ENCODE measurements around the gene SOD1. TPM values are rescaled to one million over a fixed set of nuclear protein-coding genes. Genes with fewer than 3 reads are reported as not detected.
"Not testable (repeated sequence)": the region's sequence is repeated elsewhere in the genome, so short reads cannot be mapped to it uniquely, and the experiment has no call there.

Gene SOD1
- total RNA-seq, result 175 and 206 TPM in 2 replicates
- 349 TPM for polyA plus RNA-seq (2012)

GRCh38 chr21:31659536-31660258 lies at the start of gene SOD1:
SOD1 (plus strand) TSS chr21:31659693; CDS start chr21:31659770, 77 bp downstream.
- DNase-seq (ENCODE audit: low read depth), result peak; percentile 95

DNA sequence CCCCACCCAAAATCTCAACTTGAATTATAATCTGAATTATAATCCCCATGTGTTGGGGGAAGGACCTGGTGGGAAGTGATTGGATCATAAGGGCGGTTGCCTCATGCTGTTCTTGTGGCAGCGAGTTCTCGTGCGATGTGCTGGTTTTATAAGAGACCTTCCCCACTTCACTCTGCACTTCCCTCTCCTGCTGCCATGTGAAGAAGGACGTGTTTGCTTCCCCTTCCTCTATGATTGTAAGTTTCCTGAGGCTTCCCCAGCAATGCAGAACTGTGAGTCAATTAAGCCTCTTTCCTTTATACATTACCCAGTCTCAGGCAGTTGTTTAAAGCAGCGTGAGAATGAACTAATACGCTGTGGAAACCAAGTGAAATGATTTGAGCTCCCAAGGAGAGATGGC lies 48.0 kb upstream of the SOD1 start:
- no peak for DNase-seq (ENCODE audit: low read depth)

DNA sequence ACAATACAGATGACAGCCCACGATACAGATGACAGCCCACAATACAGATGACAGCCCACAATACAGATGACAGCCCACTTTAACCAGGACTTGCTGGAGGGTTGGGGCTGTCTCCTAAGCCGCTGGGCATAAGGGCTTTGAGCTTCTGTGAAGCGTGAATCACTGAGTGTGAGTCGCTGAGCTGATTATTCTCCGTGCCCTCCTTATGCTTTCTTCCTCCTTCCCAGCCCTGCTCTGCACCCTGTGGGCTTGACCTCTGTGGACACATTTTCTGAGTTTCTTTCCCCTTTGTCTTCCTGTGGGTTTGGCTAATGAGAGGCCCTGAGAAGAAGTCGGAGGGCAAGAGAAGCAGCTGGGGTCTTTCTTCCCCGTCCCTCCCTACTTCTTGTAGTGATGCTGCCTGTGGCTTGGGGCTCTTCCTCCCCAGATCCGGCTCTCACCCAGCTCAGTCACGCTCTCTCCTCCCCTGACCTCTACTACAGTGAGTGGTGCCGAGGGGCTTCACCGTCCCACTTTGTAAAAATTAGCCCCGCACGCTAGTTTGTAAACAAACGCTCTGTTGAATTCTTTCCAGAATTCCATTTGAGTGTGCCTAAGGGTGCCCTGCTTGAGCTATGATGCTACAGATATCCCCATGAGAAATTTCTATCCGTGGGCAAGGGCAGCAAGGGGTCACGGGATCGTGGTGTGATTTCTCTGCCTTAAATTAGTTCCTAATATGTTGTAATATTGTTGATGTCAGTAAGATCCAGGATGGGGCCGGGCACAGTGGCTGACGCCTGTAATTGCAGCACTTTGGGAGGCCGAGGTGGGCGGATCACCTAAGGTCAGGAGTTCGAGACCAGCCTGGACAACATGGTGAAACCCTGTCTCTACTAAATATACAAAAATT lies 46.4 kb upstream of the SOD1 start:
- peak; percentile 22 for DNase-seq (ENCODE audit: low read depth)

DNA sequence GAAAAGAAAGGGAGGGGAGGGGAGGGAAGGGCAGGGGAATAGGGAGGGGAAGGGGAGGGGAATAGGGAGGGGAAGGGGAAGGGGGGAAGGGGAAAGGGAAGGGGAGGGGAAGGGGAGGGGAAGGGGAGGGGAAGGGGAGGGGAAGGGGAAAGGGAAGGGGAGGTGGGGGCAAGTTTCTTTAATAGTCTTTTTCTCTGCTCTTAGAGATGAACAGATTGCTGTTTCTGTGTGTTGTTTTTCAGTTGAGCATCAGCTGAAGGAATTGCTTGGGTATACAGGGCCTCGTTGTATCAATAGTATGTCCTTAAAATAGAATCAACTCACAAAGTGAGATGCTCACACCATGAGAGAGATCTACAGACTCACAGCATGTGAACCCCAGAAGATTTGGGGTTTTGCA lies 44.8 kb upstream of the SOD1 start:
- no peak for DNase-seq (ENCODE audit: low read depth)

- DNase-seq (ENCODE audit: low read depth), result no peak
Observed at GRCh38 chr21:31616216-31616615, 43.3 kb upstream of the SOD1 start.

DNA sequence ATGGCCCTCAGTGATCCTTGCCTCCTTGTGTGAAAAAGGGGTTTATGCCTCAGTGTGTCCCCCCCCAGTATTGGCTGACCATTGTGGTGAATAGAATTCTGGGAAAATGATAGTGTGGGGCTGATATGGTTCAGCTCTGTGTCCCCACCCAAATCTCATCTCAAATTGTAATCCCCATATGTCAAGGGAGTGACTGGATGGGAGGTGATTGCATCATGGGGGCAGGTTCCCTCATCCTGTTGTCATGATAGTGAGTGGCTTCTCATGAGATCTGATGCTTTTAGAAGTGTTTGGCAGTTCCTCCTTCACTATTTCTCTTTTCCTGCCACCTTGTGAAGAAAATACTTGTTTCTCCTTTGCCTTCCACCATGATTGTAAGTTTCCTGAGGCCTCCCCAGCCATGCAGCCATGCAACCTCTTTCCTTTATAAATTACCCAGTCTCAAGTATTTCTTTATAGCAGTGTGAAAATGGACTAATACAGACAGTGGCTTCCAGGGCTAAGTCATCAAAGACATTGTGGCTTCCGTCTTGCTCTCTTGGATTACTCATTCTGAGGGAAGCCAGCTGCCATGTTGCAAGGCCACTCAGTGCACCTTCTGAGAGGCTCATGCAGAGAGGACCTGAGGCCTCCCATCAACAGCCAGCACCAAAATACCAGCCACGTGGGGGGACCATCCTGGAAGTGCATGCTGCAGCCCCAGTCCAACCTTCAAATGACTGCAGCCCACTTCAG lies 40.6 kb upstream of the SOD1 start:
- no peak for DNase-seq (ENCODE audit: low read depth)

GRCh38 chr21:31622397-31622796 lies 37.1 kb upstream of the SOD1 start:
- no peak for DNase-seq (ENCODE audit: low read depth)

DNA sequence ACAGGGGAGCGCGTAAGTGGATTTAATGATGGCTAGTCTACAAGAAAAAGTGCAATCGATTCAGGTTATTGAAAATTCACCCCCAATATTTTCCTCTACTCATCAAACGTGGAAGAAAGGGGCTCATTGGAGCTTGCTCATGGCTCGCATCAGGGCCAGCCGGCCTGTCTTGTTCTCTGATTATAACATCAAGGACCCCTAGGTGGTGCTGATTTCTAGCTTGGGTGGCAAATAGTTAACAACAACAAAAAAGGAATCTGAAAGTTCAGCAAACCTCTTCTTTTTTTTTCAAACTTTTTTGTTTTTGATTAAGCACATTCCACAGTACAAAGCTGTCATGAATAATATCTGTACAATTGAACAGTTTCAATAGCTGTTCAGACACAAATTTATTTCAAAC lies 35.8 kb upstream of the SOD1 start:
- no peak for DNase-seq (ENCODE audit: low read depth)

DNA sequence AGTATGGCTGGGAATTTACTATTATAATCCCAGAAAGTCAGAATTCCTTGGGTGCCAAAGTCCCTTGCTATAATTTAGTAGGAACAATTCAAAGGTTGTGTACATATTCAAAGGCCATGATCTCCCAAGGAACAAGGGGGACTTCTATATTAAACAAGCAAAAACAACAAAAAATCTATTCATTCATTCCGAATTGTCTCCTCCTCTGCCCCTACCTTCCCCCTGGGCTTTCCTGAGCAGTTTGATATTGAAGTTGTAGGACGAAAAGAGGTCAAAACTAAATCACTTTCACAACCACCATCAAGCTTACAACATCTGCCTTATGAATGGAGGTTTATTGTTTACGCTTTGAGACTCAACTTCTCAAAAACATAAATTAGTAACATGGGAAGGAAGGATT lies 35.3 kb upstream of the SOD1 start:
- no peak for DNase-seq (ENCODE audit: low read depth)

DNA sequence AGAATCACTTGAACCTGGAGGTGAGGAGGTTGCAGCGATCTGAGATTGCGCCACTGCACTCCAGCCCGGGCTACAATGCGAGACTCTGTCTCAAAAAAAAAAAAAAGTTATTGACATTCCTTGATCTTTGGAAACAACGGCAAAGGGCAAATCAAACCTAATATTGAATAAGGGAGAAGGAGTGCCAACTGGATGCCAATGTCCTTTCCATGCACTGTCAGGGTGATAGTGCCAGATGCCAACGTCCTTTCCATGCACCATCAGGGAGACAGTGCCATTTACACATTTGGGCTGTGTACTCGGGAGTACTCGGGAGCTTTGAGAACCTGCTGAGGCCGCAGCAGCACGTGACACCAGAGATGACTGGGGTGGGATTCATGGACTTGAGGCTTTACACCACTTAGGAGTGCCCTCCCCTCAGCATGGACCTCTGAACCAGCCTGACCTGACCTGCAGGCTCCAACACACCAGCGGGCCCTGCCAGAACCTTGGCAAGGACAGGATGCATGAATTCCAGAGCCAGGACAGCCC lies 34.5 kb upstream of the SOD1 start:
- no peak for DNase-seq (ENCODE audit: low read depth)

DNA sequence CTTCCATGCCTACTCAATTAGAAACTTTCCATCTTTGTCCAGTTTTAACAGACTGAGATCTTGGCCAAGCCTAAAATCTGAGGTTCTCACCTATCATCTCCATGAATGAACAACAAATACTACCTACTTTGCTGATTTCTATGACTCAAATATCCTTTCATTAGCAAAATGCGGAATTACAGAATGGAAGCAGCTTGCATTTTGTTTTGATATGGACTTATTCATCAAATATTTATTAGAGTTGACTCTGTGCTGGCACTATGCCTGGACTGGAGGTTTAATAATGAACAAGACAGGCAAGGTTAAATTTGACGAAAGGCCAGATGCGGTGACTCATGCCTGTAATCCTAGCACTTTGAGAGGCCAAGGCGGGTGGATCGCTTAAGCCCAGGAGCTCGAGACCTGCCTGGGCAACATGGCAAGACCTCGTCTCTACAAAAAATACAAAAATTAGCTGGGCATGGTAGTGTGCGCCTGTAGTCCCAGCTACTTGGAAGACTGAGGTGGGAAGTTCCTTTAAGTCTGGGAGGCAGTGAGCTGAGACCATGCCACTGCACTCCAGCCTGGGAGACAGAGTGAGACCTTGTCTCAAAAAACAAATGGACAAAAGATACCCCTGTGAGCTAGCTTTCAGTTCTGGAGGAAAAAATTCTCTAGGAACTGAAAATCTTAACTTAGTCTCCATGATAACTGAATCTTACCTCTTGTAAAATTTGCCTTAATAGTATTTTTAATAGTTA lies 29.4 kb upstream of the SOD1 start:
- DNase-seq (ENCODE audit: low read depth), result peak; percentile 82

GRCh38 chr21:31631881-31632280 lies 27.6 kb upstream of the SOD1 start:
- DNase-seq (ENCODE audit: low read depth), result not testable (repeated sequence)

DNA sequence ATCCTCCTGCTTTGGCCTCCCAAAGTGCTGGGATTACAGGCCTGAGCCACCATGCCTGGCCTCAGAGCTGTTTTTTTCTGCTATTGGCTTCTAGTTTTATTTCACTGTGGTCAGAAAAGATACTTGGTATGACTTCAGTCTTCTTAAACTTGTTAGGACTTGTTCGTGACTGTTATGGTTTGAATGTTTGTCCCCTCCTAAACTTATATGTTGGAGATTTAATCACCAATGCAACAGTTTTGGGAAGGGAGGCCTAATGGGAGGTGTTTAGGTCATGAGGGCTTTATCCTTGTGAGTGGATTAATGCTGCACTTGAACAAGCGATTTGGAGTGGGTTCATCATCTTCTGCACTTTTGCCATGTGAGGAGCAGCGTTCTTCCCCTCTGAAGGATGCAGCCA lies 24.5 kb upstream of the SOD1 start:
- DNase-seq (ENCODE audit: low read depth), result no peak

DNA sequence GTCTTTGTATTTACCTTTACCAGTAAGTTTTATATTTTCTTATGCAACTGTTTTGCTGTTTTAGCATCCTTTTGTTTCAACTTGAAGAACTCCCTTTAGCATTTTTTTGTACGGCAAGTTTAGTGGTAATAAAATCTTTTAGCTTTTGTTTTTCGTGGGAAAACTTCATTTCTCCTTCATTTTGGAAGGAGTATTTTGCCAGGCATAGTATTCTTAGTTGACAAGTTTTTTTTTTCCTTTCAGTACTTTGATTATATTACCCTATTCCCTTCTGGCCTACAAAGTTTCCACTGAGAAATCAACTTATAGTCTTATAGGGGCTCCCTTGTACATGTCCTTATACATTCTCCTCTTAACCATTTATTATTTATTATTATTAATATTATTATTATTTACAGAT lies 22.6 kb upstream of the SOD1 start:
- no peak for DNase-seq (ENCODE audit: low read depth)

DNA sequence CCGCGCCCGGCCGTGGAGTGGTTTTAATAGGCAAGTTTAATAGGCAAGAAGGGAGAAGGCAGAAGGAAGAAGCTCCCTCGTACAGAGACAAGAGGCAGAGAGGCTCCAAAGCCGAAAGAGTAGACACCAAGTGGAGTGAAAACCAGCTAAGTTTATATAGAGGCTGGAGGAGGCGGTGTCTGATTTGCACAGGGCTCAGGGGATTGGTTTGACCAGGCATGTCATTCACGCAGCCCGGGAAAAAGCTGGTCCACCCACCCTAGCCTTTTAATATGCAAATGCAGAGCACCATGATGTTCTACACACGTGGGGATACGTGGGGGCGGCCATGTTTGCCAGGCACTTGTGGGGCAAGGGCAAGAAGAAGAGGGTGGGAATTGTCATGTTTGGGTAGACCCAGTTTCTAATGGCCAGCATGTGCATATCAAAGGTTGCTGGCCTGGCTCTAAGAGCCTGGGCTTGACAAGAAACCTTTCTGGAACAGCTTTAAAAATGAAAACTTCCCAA lies 18.0 kb upstream of the SOD1 start:
- DNase-seq (ENCODE audit: low read depth), result no peak

DNA sequence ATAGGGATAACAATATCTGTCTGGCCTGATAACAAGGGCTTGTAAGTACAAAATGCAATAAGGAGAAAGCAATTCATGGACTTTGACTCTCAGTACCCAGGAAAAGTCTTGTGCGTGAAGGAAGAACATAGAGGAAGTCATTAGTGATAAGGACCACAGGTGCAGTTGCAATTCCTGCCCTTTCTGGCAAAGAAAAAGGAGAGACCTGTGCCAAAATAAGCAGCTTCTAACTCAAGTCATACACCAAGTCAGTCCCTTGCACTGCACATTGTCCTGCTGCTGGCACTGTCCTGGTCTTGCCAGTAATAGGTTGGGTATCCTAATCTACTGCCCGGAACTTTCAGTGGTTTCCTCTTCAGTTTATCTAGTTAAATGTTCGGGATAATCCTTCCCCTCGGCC lies 14.8 kb upstream of the SOD1 start:
- DNase-seq (ENCODE audit: low read depth), result no peak

- no peak for DNase-seq (ENCODE audit: low read depth)
Observed at GRCh38 chr21:31647650-31648049, 11.8 kb upstream of the SOD1 start.

DNA sequence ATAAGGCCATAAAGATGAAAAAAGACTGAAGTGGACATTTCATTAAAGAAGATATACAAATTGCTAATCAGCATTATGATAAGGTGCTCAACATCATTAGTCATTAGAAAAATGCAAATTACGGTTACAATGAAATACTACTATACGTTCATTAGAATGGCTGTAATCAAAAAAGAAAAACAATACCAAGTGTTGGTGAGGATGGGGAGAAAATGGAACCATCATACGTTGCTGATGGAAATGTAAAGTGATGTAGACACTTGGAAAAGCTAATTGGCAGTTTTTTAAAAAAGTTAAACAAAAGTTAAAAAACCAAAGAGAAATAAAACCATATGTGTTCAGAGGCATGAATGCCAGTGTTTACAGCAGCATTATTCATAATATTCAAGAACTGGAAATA lies 8.6 kb upstream of the SOD1 start:
- no peak for DNase-seq (ENCODE audit: low read depth)

GRCh38 chr21:31651491-31651890 lies 8.0 kb upstream of the SOD1 start:
- not testable (repeated sequence) for DNase-seq (ENCODE audit: low read depth)

- DNase-seq (ENCODE audit: low read depth), result no peak
Observed at GRCh38 chr21:31654340-31654739, 5.2 kb upstream of the SOD1 start.

Data from myocyte (in vitro differentiated cells).